Liver (tissue), 9 donors: ENCODE data around the gene CMIP. TPM values are rescaled to one million over a fixed set of nuclear protein-coding genes. Genes with fewer than 3 reads are reported as not detected.

ENCODE experiments used
- DNase-seq: peaks from one replicate; pipeline ENCODE4 v3.0.0-alpha.2; 2017; ENCODE audit warnings: low spot score
- H3K27ac ChIP-seq, 2 donors: one replicate each; pipeline ENCODE4 v1.7.0; 2013; ENCODE audit warnings: inconsistent platforms in 2 of 2, low read length in 2 of 2, control low read depth in 1 of 2, low read depth in 1 of 2, mild to moderate bottlenecking in 1 of 2
- H3K27me3 ChIP-seq, 4 donors: one replicate each; pipeline versions ENCODE4 v1.6.1 to v1.7.0; 2013; ENCODE audit warnings: low read length in 3 of 4, inconsistent platforms in 1 of 4, mild to moderate bottlenecking in 1 of 4, moderate library complexity in 1 of 4; ENCODE audit not compliant: control insufficient read depth in 4 of 4, insufficient read depth in 4 of 4
- H3K36me3 ChIP-seq, 4 donors: one replicate each; pipeline versions ENCODE4 v1.6.1 to v1.7.0; 2013; ENCODE audit warnings: low read length in 3 of 4, mild to moderate bottlenecking in 3 of 4, low read depth in 1 of 4, moderate library complexity in 1 of 4; ENCODE audit not compliant: control insufficient read depth in 4 of 4, insufficient read depth in 3 of 4
- H3K4me1 ChIP-seq, 4 donors: one replicate each; pipeline versions ENCODE4 v1.6.1 to v1.7.0; 2013; ENCODE audit warnings: low read length in 3 of 4, mild to moderate bottlenecking in 3 of 4, moderate library complexity in 1 of 4; ENCODE audit not compliant: control insufficient read depth in 4 of 4, insufficient read depth in 4 of 4
- H3K4me3 ChIP-seq, 3 donors: one replicate each; pipeline versions ENCODE4 v1.6.1 to v1.7.0; 2013; ENCODE audit warnings: low read length in 3 of 3, control low read depth in 1 of 3, low read depth in 1 of 3, mild to moderate bottlenecking in 1 of 3
- H3K9ac ChIP-seq, 2 donors: one replicate each; pipeline ENCODE4 v1.7.0; 2013; ENCODE audit warnings: low read length in 2 of 2, mild to moderate bottlenecking in 2 of 2, moderate library complexity in 2 of 2, control low read depth in 1 of 2, low read depth in 1 of 2
- H3K9me3 ChIP-seq, 4 donors: one replicate each; pipeline versions ENCODE4 v1.6.1 to v1.7.0; 2013; ENCODE audit warnings: low read length in 3 of 4; ENCODE audit not compliant: control insufficient read depth in 4 of 4
- ATF3 ChIP-seq: IDR thresholded peaks from 2 replicates; pipeline ENCODE4 v1.6.1; 2016; ENCODE audit warnings: antibody characterized with exemption
- CTCF ChIP-seq: fragments of 150-350 bp; IDR thresholded peaks from 2 replicates; pipeline ENCODE4 v1.5.1; 2017; ENCODE audit warnings: improper control_type of control experiment, low read depth, low read length; ENCODE audit not compliant: missing input control
- EGR1 ChIP-seq, 2 donors: IDR thresholded peaks; 2 replicates each; pipeline ENCODE4 v1.6.1; 2016 to 2018; ENCODE audit warnings: antibody characterized with exemption in 2 of 2, low read depth in 2 of 2
- FOXA1 ChIP-seq: IDR thresholded peaks from 2 replicates; pipeline ENCODE4 v1.6.1; 2016; ENCODE audit warnings: antibody characterized with exemption
- GABPA ChIP-seq, 2 donors: IDR thresholded peaks in 1 of 2; conservative IDR thresholded peaks in 1 of 2; 2 replicates each; pipeline ENCODE4 v1.6.1; 2016; ENCODE audit warnings: antibody characterized with exemption in 2 of 2, mild to moderate bottlenecking in 1 of 2, moderate library complexity in 1 of 2
- HNF4A ChIP-seq, 2 donors: conservative IDR thresholded peaks; 2 replicates each; pipeline ENCODE4 v1.6.1; 2016; ENCODE audit warnings: antibody characterized with exemption in 2 of 2, mild to moderate bottlenecking in 2 of 2
- HNF4G ChIP-seq: IDR thresholded peaks from 2 replicates; pipeline ENCODE4 v1.6.1; 2016; ENCODE audit warnings: antibody characterized with exemption
- JUND ChIP-seq, 2 donors: IDR thresholded peaks; 2 replicates each; pipeline ENCODE4 v1.6.1; 2016; ENCODE audit warnings: antibody characterized with exemption in 2 of 2
- NR2F2 ChIP-seq: IDR thresholded peaks from 2 replicates; pipeline ENCODE4 v1.6.1; 2016; ENCODE audit warnings: antibody characterized with exemption
- RAD21 ChIP-seq, 2 donors: IDR thresholded peaks; 2 replicates each; pipeline ENCODE4 v1.6.1; 2016; ENCODE audit warnings: antibody characterized with exemption in 2 of 2, mild to moderate bottlenecking in 2 of 2
- REST ChIP-seq: IDR thresholded peaks from 2 replicates; pipeline ENCODE4 v1.6.1; 2016; ENCODE audit warnings: antibody characterized with exemption, mild to moderate bottlenecking
- SP1 ChIP-seq: IDR thresholded peaks from 2 replicates; pipeline ENCODE4 v1.6.1; 2018; ENCODE audit warnings: antibody characterized with exemption, mild to moderate bottlenecking
- TAF1 ChIP-seq: conservative IDR thresholded peaks from 2 replicates; pipeline ENCODE4 v1.6.1; 2016; ENCODE audit warnings: antibody characterized with exemption, mild to moderate bottlenecking
- ZBTB33 ChIP-seq: IDR thresholded peaks from 2 replicates; pipeline ENCODE4 v1.6.1; 2016; ENCODE audit warnings: antibody characterized with exemption
- WGBS: extraction: QIAGEN DNeasy Blood & Tissue Kit; methylation state at CpG from one replicate; pipeline ENCODE4 v1.1.7; 2013; 5-methylcytosine and 5-hydroxymethylcytosine counted together
- polyA plus RNA-seq, 2 donors: library from polyadenylated mRNA; stranded (reverse) in 1 of 2; unstranded in 1 of 2; fragments of 200-250 nt in 1 of 2; fragments of >200 nt in 1 of 2; fragmentation: Nextera tagmentation in 1 of 2; extraction: Ambion mirVana in 1 of 2; gene quantifications; one replicate each; pipeline versions ENCODE4 v1.2.1 to v1.2.3, GENCODE V29; 2013 to 2015
- total RNA-seq, 2 donors: library from RNA; depleted of rRNA; stranded (reverse); fragments of >200 nt; gene quantifications; one replicate each; pipeline ENCODE4 v1.2.3, GENCODE V29; 2014
- donor health status: healthy.
- donor health status: healthy.
- donor health status: healthy.
- donor health status: healthy.
- donor health status: healthy.

Gene CMIP
- total and polyA plus RNA-seq, 4 donors, result 1.7 to 15.6 (median 10.1) TPM

GRCh38 chr16:81676883-81677737 is 232.5 kb downstream of the CMIP start:
- H3K9me3 ChIP-seq, result no peaks in the 10 kb centered on the region
- no peak overlapping the region for H3K4me3 ChIP-seq
- H3K27me3 ChIP-seq, result no peaks in the 10 kb centered on the region
- H3K27ac ChIP-seq, result no peak overlapping the region
- TF ChIP-seq HNF4G (no peak), GABPA (IDR thresholded peaks at IDR 0.05 in 1 of 2, conservative IDR thresholded peaks at IDR 0.05 in 1 of 2) (no peak), CTCF (no peak), NR2F2 (no peak), HNF4A (conservative IDR thresholded peaks at IDR 0.05) (no peak), FOXA1 (no peak), EGR1 (IDR thresholded peaks at IDR 0.05; ENCODE audit: low read depth in 2 of 2) (no peak), RAD21 (IDR thresholded peaks at IDR 0.05) (no peak), ATF3 (no peak), TAF1 (no peak), JUND (IDR thresholded peaks at IDR 0.05) (no peak), REST (no peak), SP1 (no peak), ZBTB33 (no peak)
- no peaks in the 10 kb centered on the region for H3K4me1 ChIP-seq
- peaks cover 9 to 64% (median 22%) of the 10 kb centered on the region in 4 donors for H3K36me3 ChIP-seq
- DNase-seq, result no peak
- H3K9ac ChIP-seq, result no peak overlapping the region
- 96% methylated on average over 15 of the region's 15 CpGs for WGBS
